CD14-positive monocyte (primary cell): Measurements from ENCODE around the gene ZC3HAV1. TPM values are rescaled to one million over a fixed set of nuclear protein-coding genes. Genes with fewer than 3 reads are reported as not detected.

Source experiments
- DNase-seq, 3 donors: peaks; one replicate each; pipeline ENCODE4 v3.0.0-alpha.2; 2011 to 2022
- H2AFZ ChIP-seq: 2 replicates; pipeline ENCODE4 v1.6.0; 2012; ENCODE audit warnings: mild to moderate bottlenecking, low read depth, low read length, inconsistent platforms; ENCODE audit not compliant: insufficient read depth, poor library complexity, severe bottlenecking
- H3K27ac ChIP-seq, 2 donors: 1 replicate in 1 of 2; 2 replicates in 1 of 2; pipeline ENCODE4 v1.5.1; 2012 to 2013; ENCODE audit warnings: low read length in 2 of 2, control low read depth in 1 of 2, inconsistent platforms in 1 of 2, low read depth in 1 of 2, mild to moderate bottlenecking in 1 of 2
- H3K27me3 ChIP-seq, 2 donors: one replicate each; pipeline versions ENCODE4 v1.6.0 to v1.6.1; 2011 to 2013; ENCODE audit warnings: low read length in 2 of 2; ENCODE audit not compliant: control insufficient read depth in 2 of 2, insufficient read depth in 2 of 2
- H3K36me3 ChIP-seq, 2 donors: replicated peaks in 1 of 2; 1 replicate in 1 of 2; 2 replicates in 1 of 2; pipeline versions ENCODE4 v1.5.1 to v1.6.1; 2012 to 2013; ENCODE audit warnings: low read length in 2 of 2, control low read depth in 1 of 2, inconsistent platforms in 1 of 2, mild to moderate bottlenecking in 1 of 2; ENCODE audit not compliant: insufficient read depth in 2 of 2, control insufficient read depth in 1 of 2
- H3K4me1 ChIP-seq, 2 donors: 1 replicate in 1 of 2; 2 replicates in 1 of 2; pipeline versions ENCODE4 v1.5.1 to v1.6.1; 2012 to 2013; ENCODE audit warnings: low read length in 2 of 2, control low read depth in 1 of 2, inconsistent platforms in 1 of 2, mild to moderate bottlenecking in 1 of 2, moderate library complexity in 1 of 2; ENCODE audit not compliant: insufficient read depth in 2 of 2, control insufficient read depth in 1 of 2
- H3K4me2 ChIP-seq: replicated peaks from 2 replicates; pipeline ENCODE3; 2012; ENCODE audit warnings: low read length, moderate library complexity, mild to moderate bottlenecking; ENCODE audit not compliant: poor library complexity, severe bottlenecking; ENCODE audit errors: extremely low read depth
- H3K4me3 ChIP-seq, 3 experiments: fragments of 200-600 bp in 1 of 3; sonication (generic) in 1 of 3; replicated peaks in 1 of 3; 1 replicate in 2 of 3; 2 replicates in 1 of 3; pipeline ENCODE4 v1.5.1; 2011 to 2013; ENCODE audit warnings: low read length in 3 of 3, mild to moderate bottlenecking in 3 of 3, control low read depth in 2 of 3, low read depth in 2 of 3, inconsistent platforms in 1 of 3, moderate library complexity in 1 of 3
- H3K79me2 ChIP-seq: 2 replicates; pipeline ENCODE4 v1.6.0; 2012; ENCODE audit warnings: mild to moderate bottlenecking, control low read depth, inconsistent platforms, low read length, moderate library complexity; ENCODE audit not compliant: insufficient read depth
- H3K9ac ChIP-seq: 2 replicates; pipeline ENCODE4 v1.6.0; 2017; ENCODE audit warnings: low read length, mild to moderate bottlenecking; ENCODE audit not compliant: insufficient read depth, poor library complexity, severe bottlenecking
- H3K9me3 ChIP-seq, 2 donors: replicated peaks in 1 of 2; 1 replicate in 1 of 2; 2 replicates in 1 of 2; pipeline versions ENCODE4 v1.5.1 to v1.6.1; 2012 to 2013; ENCODE audit warnings: low read length in 2 of 2, control low read depth in 1 of 2; ENCODE audit not compliant: control insufficient read depth in 1 of 2, insufficient read depth in 1 of 2
- H4K20me1 ChIP-seq: 2 replicates; pipeline ENCODE4 v1.6.0; 2012; ENCODE audit warnings: mild to moderate bottlenecking, low read length, control low read depth, moderate library complexity; ENCODE audit not compliant: insufficient read depth
- H3K27ac Mint-ChIP-seq, 7 donors: one replicate each; pipeline ENCODE4 v1.8.0; 2020; ENCODE audit warnings: mild to moderate bottlenecking in 7 of 7, mixed read lengths in 7 of 7, moderate library complexity in 6 of 7, inconsistent platforms in 2 of 7
- H3K27me3 Mint-ChIP-seq, 3 donors: one replicate each; pipeline ENCODE4 v1.8.0; 2021 to 2022; ENCODE audit warnings: low read depth in 3 of 3, mild to moderate bottlenecking in 3 of 3, mixed read lengths in 3 of 3, moderate library complexity in 3 of 3, inconsistent platforms in 1 of 3
- H3K36me3 Mint-ChIP-seq, 2 donors: one replicate each; pipeline ENCODE4 v1.8.0; 2020; ENCODE audit warnings: mixed read lengths in 2 of 2, inconsistent platforms in 1 of 2, mild to moderate bottlenecking in 1 of 2
- H3K4me1 Mint-ChIP-seq: one replicate; pipeline ENCODE4 v1.8.0; 2020; ENCODE audit warnings: mild to moderate bottlenecking, mixed read lengths
- H3K4me3 Mint-ChIP-seq, 2 donors: one replicate each; pipeline ENCODE4 v1.8.0; 2020; ENCODE audit warnings: mild to moderate bottlenecking in 2 of 2, mixed read lengths in 2 of 2, moderate library complexity in 1 of 2
- H3K9me3 Mint-ChIP-seq, 7 donors: one replicate each; pipeline ENCODE4 v1.8.0; 2020 to 2022; ENCODE audit warnings: mixed read lengths in 7 of 7, mild to moderate bottlenecking in 6 of 7, moderate library complexity in 6 of 7, inconsistent platforms in 2 of 7
- CTCF ChIP-seq: fragments of 200-600 bp; IDR thresholded peaks from one replicate; pipeline ENCODE4 v1.8.0; 2022; ENCODE audit warnings: antibody characterized with exemption, mild to moderate bottlenecking
- WGBS: methylation state at CpG from one replicate; pipeline ENCODE4 v1.1.5; 2013; ENCODE audit warnings: missing lambda C conversion rate; ENCODE audit not compliant: insufficient coverage; 5-methylcytosine and 5-hydroxymethylcytosine counted together
- intact Hi-C, 2 donors: fragments of 100-400 bp; cut with micrococcal nuclease; formaldehyde crosslinking; loops; one replicate each; pipeline versions ENCODE4 v1.15.0 to v1.15.1; 2023
- polyA plus RNA-seq, 3 donors: library from polyadenylated mRNA; depleted of rRNA in 1 of 3; unstranded in 2 of 3; stranded (reverse) in 1 of 3; fragments of 300-500 nt in 2 of 3; fragments of >200 nt in 1 of 3; fragmentation: Illumina TruSeq in 2 of 3; gene quantifications; 1 replicate in 2 of 3; 2 replicates in 1 of 3; pipeline ENCODE4 v1.2.3, GENCODE V29; 2012 to 2021

Gene ZC3HAV1
- polyA plus RNA-seq, 3 donors: 20.7 to 30.2 (median 21.2) TPM

- no peak overlapping the region for H3K4me3 ChIP-seq
- H3K4me3 Mint-ChIP-seq: no peak overlapping the region
- peaks cover 13% of the 10 kb centered on the region for H3K4me1 Mint-ChIP-seq
- peaks cover 1 to 3% of the 10 kb centered on the region in 2 donors for H3K4me1 ChIP-seq
- H3K4me2 ChIP-seq: no peak overlapping the region
- intact Hi-C loops: loop anchor here in 1 of 2 donors (10.0 kb wide), 1 partner anchor 96 kb away; the partner anchor contains the start of gene UBN2
- no peaks in the 10 kb centered on the region for H4K20me1 ChIP-seq
- no peaks in the 10 kb centered on the region for H3K27me3 Mint-ChIP-seq
- peaks cover 0 to 3% (median 0%) of the 10 kb centered on the region in 7 donors for H3K9me3 Mint-ChIP-seq
- TF ChIP-seq CTCF: no peak
- H3K9me3 ChIP-seq: no peaks in the 10 kb centered on the region
- no peaks in the 10 kb centered on the region for H3K79me2 ChIP-seq
- no peak overlapping the region for H2AFZ ChIP-seq
- no peak overlapping the region for H3K27ac Mint-ChIP-seq
- H3K36me3 ChIP-seq: no peaks in the 10 kb centered on the region
- 89% methylated on average over 2 of the region's 4 CpGs for WGBS
- H3K27ac ChIP-seq: no peak overlapping the region
- no peak overlapping the region for H3K9ac ChIP-seq
- no peaks in the 10 kb centered on the region for H3K36me3 Mint-ChIP-seq
- DNase-seq: no peak
- no peaks in the 10 kb centered on the region for H3K27me3 ChIP-seq
Observed at GRCh38 chr7:139139150-139139549, 29.6 kb upstream of the ZC3HAV1 start.

- intact Hi-C loops: loop anchor here (5.0 to 10.0 kb wide), 3 partner anchors 36 to 101 kb away; partner anchors contain the start of gene UBN2 (in 2 of the 2)
- H3K27me3 ChIP-seq: no peaks in the 10 kb centered on the region
- H3K79me2 ChIP-seq: peaks cover 6% of the 10 kb centered on the region
- H2AFZ ChIP-seq: peak overlapping the region; percentile 96
- peaks cover 29 to 37% of the 10 kb centered on the region in 2 donors for H3K4me1 ChIP-seq
- H4K20me1 ChIP-seq: no peaks in the 10 kb centered on the region
- peak overlapping the region; percentile 83 to 96 for H3K4me3 Mint-ChIP-seq
- DNase-seq: peak; percentile 80 to 85 (median 82)
- H3K9me3 ChIP-seq: no peaks in the 10 kb centered on the region
- peak overlapping the region; percentile 81 for H3K4me2 ChIP-seq
- H3K4me1 Mint-ChIP-seq: peaks cover 51% of the 10 kb centered on the region
- 3% methylated on average over 30 of the region's 36 CpGs for WGBS
- peak overlapping the region; percentile 72 to 82 (median 79) for H3K4me3 ChIP-seq
- no peaks in the 10 kb centered on the region for H3K36me3 ChIP-seq
- peak overlapping the region in 1 of 2 donors; percentile 86 for H3K27ac ChIP-seq
- no peak for TF ChIP-seq CTCF
- H3K27me3 Mint-ChIP-seq: no peaks in the 10 kb centered on the region
- peak overlapping the region; percentile 85 to 94 (median 87) for H3K27ac Mint-ChIP-seq
- peak overlapping the region; percentile 59 for H3K9ac ChIP-seq
- no peaks in the 10 kb centered on the region for H3K36me3 Mint-ChIP-seq
- H3K9me3 Mint-ChIP-seq: peaks cover 0 to 3% (median 0%) of the 10 kb centered on the region in 7 donors
Observed at GRCh38 chr7:139133335-139134139, 24.0 kb upstream of the ZC3HAV1 start.
